ENCODE results near the gene EML1.
A peak's percentile ranks its signal among the peaks of the same experiment; 100 is the strongest.

EML1 gene

DNA sequence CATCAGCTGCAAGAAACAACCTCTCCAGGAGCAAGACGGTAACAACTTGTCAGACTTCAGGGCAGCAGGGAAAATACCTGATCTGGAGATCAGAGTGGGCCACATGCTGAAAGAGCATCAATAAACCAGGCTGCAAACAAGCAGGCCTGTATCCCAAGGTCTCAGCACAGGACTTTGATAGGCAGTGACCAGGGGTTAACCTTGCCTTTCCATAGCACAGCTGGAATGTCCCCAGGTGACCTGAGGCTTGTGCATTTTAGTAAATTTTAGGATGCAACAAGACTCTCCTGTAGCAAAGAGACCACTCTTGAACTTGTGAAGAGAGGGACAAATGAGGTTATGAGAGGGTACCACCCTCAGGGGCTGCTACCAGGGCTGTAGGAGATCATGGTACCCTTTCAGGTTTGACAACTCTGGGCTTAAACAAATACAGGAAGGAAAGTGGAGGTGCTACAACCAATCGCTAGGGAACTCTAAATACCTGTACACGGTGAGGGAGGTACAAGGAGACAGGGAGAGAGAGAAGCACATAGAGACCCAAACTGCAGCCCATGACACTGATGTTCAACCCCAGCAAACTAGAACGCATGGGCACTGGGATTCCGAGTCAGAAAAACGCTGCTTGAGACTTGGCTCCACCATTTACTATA is 176.6 kb downstream of the EML1 start:
- DNase-seq: no peak

DNA sequence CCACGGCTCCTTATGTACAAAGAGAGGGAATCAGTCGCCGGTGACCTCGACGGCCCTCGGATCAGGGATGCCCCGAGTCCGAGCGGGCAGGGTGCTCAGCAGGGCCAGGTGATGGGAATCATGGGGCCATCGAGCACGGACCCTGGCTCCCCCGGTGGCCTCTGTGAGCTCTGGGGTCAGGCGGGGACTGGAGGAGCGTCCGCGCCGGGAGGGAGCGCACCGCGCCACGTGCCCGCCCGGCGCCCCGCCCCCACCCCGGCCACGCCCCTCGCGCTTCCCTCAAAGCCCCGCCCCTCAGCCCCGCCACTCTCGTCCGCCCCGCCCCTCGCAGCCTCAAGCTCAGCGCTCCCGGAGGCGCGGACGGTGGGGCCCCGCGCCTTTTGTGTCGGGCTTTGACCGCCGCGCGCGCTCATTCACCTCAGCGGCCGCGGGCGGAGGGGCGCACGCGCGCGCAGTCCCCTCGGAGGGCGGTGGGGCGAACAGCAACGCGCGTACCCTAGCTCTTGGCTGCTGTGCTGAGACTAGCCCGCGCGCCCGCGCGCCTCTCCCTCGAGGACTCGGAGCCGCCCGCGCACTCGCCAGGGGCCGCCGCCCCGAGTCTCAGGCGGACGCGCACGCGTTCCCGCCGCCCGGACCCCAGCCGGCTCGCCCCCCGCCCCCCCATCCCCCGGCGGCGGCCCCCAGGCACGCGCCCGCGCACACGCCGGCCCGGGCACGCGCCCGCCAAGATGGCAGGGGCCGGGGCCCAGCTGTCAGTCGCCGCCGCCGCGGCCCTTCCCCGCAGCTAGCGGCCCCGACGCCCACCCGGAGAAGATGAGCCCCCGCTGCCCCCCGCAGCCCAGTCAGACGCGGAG is 178.1 kb downstream of the EML1 start:
- peak; percentile 93 to 96 (median 94) for DNase-seq

DNA sequence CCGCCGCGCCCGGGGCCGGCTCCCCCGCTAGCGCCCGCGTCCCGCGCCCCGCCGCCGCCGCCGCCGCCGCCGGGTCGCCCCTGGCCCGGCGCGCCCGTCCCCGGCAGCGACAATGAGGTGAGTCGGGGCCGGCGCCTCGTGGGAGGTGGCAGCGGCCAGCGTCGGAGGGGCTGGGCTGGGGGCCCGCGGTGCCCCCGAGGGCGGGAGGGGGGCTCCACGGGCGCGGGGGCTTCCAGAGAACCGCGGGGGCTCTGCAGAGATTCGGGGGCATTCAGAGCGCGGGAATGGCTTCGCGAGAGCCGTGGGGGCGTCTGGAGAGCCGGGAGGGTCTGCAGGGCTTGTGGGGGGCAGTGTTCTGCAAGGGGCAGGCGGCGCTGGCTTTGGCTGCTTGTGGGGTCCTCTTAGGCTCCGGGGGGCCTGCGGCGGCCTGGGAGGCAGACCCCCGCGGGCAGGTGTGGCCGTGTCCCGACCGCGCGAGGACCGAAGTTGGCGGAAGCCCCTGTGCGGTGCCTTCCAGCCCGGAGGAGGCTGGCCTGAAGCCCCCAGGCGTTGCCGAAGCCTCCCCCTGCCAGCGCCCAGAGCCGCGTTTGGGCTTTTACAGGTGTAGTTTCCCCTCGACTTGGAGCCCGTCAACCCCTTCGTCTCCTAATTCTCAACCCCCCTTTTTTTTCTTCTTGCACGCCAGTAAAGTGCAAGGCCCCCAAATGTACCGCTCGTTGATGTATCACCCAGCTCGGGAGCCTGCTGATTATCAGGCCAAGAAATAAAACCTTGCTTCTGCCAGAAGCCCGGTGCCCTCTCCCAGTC is 178.9 kb downstream of the EML1 start:
- DNase-seq: peak; percentile 40 to 77 (median 74)

DNA sequence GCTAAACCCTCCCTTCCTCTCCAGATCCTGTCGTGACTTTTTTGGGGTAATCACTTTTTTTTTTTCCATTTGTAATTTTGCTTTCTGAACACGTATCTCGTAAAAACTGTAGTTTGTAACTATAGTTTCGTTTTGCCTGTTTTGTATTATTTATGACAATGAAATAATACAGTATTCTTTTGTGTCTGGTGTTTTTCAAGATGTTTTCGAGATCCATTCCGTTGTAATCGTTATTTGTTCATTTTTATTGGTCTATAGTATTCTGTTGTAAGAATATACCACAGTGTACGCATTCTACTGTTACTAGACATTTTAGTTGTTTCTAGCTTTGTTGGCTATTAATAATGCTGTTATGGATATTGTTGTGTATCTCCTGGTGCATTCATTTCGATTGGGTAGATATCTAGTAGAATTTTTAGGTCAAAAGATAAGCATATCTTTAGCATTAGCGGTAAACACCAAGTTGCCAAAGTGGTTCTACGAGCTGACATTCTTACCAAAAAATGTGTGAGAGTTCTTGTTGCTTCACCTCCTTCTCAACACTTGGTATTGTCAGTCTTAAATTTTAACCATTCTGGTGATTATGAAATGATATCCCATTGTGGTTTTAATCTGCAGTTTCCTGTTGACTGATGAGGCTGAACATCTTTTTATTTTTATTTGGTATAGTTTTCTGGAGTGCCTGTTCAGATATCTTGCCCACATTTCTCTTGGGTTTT is 179.7 kb downstream of the EML1 start:
- DNase-seq: no peak

DNA sequence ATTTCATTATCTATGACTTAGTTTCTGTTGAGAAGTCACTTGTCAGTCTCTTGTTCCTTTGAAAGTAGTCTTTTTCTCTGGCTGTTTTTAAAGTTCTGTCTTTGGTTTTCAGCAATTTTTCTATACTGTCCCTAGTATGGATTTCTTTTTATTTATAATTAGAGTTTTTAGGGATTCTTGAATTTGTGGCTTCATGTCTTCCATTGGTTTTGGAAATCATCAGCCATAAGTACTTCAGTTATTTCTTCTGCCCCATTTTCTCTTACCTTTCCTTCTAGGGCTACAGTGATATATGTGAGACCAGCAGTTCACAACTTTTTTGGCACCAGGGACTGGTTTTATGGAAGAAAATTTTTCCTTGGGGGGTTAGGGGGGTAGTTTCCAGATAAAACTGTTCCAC is 182.0 kb downstream of the EML1 start:
- DNase-seq: no peak

DNA sequence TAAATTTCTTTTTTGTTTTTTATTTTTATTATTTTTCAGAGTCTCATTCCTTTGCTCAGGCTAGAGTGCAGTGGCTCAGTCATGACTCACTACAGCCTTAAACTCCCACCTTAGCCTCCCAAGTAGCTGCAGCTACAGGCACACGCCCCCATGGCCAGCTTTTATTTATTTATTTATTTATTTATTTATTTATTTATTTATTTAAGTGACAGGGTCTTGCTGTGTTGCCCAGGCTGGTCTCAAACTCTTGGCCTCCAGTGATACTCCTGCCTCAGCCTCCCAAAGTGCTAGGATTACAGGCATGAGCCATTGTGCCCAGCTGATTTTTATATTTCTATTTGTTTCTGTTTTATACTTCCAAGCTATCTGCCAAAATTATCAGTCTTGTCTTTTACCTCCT is 182.8 kb downstream of the EML1 start:
- no peak for DNase-seq

DNA sequence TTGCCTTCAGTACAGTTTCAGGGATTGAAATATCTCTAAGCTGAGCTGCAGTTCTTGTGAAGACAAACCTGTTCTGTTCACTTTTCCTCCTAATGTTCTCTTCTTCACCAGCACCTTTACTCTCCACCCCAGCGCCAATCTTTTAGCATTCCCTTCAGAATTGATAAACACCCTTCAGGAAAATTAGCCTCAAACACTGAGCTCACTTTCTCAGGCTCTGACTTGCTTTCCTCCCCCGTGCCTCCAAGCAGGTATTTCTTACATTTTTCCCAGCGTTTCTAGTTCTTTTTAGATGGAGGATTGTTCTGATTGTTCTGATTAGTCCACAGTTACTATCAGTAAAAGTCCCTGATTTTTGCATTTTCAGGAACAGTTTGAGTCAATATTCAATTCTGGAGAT is 183.5 kb downstream of the EML1 start:
- no peak for DNase-seq

DNA sequence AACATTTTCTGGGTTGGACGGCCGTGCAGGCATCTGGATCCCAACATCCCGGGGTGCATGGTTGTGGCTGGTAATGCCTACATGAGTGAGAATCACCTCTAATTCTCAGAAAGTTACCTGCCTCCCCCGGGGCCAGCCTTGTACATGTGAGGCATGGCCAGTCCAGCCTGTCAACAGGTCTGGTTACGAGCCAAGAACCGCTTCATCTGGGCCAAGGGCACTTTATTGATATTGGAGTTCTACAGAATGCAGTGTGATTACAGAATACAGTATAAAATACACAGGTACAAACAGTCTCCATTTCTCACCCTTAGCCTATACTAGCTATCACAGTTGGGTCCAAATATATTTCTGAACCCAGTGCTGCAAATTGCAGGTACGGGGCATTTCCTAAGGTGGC is 187.1 kb downstream of the EML1 start:
- DNase-seq: no peak

DNA sequence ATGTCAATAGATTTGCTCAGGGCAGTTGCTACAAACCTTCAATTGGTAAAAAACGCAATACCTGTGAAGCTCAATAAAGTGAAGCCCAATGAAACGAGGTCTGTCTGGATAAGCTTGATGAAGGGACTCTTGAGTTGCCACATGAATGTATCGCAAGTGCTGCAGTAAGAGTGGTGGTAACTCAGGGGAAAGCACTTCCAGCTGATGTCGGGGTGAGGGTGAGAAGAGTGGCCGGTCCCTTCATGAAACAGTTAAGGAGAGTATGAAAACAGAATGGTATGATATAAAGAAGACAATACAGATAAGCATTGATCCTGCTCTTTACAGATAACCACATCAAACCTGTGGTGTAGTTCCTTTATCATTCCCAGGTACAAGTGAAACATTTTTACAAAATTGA is 188.6 kb downstream of the EML1 start:
- no peak for DNase-seq

DNA sequence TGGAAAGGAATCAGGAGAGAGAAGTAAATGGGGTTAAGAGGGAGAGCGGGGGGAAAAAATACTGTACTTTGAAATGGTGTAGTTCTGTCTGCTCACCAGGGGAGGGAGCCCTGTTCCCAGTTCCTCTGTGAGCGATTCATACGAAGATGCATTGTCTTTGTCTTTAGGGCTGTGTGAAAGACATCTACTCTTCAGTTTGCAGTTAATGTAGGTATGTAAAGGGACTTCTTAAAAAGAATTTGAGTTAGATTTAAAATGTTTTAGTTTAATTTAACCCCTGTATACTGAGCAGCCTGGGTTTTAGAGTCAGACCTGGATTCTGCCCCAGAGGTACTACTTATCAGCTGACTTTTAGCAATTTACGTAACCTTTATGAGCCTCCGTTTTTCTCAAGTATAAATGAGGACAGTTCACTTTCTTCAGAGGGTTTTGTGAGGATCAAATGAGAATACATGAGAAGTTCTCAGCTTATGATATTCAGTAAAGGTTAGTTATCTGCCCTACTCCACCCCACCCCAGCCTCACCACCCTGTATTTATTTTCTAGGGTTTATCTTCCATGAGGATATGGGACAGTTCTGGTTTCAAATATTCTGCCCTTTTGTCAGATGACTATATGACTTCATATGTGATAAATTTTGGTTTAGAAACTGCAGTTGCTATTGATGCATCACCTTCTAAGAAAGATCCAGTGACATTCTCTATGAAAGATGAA is 189.5 kb downstream of the EML1 start:
- peak; percentile 47 to 83 (median 78) for DNase-seq

DNA sequence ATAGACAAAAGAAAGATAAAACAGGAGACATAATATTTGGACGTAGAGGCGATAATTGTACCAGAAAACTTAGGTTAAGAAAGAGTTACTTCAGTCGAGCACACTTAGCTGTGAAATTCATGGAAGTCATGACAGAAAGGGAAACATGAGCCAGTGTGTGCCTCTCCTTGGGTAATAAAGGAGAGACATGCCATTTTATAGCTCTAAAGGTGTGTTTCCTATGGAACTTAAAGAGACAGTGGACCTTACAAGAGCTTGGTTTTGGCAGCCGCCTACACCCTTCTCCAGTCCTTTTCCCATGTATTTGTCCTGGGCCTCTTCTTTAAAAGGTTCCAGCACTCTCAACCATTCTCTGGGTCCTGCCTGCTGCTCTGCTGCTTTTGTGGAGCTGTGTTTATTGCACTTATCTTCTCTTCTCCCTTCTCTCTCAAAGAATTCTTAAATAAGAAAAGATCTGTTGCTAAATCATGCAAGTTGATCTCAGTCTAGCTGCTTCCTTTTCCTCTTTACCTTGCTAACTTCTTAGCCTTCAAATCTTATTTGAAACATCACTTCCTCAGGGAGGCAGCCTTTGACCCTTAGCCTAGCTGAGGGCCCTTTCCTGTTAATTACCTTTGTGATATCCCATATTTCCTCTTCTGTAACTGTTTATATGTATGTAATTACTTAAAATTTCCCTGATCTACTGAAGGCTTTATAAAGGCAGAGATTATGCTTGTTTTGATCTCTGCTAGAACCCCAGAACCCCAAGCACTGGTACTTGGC is 190.2 kb downstream of the EML1 start:
- no peak for DNase-seq

DNA sequence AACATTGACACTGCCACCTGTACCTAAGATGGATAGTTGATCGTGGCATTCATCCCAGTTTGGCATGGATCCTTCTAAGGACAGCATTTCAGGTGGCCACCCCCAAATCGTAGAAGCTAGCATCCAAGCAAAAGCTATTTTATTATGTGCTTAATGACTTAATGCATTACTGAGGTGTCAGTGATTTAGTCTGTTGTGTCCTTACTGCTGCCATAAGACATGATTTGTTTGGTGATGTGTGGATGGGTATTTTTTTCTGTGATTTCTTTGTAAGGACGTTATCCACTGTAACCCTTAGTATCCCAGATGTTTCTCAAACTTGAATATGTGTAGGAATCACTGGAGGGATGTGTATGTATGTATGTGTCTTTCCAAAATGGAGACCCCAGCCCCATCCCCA is 190.8 kb downstream of the EML1 start:
- DNase-seq: no peak

DNA sequence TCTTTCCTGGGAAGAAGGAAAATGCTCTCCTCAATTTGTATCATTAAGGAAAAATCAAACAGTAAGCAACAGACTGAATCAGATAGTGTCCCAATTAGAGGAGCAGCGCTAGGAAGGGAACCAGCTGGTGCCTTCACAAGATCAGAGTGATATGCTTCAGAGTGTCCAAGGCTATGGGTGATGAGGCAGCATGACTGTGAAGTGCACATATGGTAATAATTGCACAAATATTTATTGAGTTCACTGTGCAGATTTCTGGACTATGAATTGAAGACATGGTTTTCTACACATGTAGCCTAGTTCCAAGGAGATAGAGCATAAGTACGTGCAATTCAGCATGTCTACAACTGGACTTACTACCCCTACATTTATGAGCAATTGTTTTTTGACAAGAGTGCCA is 193.2 kb downstream of the EML1 start:
- DNase-seq: no peak

DNA sequence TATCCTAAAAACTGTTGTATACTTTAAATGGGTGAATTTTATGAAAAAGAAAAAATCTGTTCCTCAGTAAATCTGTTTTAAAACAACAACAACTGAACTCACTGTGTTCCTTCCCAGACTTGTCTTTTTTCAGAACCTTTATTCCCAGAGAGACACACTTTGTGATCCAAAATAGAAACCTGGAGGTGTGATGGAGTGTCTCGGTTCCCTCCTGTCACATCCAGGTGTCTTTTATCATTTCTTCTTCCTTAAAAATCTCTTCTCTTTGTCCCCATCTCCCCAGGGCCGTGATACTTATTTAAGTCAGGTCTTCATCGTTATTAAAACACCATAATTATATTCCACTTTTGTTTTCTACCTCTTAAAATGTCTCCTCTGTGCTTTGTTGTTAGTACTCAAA is 195.8 kb downstream of the EML1 start:
- DNase-seq: no peak

DNA sequence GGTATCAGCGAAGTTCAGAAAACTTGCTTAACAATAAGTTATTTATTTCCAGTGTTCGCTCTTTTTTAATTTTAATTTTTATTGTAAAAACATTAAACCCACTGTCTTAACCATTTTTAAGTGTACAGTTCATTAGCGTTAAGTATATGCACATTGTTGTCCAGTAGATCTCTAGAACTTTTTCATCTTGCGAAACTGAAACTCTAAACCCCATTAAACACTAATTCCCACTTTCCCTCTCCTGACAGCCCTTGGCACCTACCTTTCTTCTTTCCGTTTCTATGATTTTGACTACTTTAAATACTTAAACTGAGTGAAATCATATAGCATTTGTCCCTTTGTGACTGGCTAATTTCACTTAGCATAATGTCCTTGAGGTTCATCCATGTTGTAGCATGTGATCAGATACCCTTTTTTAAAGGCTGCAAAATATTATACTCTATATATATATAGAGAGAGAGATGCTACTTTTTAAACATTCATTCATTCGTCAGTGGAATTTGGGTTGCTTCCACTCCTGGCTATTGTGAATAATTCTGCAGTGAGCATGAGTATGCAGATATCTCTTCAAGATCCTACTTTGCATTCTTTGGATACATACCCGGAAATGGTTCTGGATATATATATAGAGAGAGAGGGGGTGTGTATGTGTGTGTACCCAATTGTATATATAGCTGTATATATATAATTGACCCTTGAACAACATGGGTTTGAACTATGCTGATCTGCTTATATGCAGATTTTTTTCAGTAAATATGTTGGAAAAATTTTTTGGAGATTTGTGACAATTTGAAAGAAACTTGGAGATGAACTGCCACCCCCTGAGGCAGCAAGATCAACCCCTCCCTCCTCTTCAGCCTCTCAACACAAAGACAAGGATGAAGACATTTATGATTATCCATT is 197.3 kb downstream of the EML1 start:
- DNase-seq: no peak

DNA sequence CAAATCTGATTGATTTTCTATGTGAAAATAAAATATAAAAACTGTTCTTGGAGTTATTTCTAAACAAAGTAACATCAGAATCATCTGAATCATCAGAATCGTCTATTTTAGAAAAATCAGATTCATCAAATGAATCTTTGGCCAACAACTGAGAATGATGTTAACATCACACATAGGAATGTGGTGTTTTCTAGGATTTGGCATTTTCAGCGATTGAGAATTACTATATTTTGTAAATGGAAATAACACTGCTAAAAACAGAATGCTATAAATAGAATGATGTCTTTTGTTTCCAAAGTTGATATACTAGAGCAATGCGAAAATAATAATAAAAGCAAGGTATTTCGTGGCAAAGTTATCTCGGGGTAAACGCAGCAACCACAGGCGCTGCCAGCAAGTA is 198.1 kb downstream of the EML1 start:
- DNase-seq: no peak

Data from NCI-H1417 (cell line).